ENCODE data around the gene STX1A.

DNA sequence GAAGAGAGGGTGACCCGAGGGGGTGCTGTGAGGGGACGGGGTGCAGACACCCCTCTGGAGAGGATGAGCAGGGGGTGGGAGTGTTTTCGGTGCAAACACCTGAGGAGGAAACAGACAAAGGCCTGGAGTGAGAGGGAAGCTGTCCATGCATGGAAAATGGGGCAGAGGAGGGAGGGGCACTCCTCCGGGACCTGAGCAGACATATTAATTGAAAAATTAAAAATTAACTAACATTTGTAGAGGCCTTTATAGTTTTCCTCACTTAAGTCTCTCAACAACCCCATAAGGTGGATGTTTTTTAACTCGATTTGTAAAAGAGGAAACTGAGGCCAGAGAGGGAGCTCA is 50.6 kb downstream of the STX1A start:
- TF ChIP-seq, protein P1, sequence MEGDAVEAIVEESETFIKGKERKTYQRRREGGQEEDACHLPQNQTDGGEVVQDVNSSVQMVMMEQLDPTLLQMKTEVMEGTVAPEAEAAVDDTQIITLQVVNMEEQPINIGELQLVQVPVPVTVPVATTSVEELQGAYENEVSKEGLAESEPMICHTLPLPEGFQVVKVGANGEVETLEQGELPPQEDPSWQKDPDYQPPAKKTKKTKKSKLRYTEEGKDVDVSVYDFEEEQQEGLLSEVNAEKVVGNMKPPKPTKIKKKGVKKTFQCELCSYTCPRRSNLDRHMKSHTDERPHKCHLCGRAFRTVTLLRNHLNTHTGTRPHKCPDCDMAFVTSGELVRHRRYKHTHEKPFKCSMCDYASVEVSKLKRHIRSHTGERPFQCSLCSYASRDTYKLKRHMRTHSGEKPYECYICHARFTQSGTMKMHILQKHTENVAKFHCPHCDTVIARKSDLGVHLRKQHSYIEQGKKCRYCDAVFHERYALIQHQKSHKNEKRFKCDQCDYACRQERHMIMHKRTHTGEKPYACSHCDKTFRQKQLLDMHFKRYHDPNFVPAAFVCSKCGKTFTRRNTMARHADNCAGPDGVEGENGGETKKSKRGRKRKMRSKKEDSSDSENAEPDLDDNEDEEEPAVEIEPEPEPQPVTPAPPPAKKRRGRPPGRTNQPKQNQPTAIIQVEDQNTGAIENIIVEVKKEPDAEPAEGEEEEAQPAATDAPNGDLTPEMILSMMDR (IDR thresholded peaks at IDR 0.05), result no peak
- TF ChIP-seq POLR2A (IDR thresholded peaks at IDR 0.05) (no peak), EP300 (IDR thresholded peaks at IDR 0.05) (no peak)

Data from tibial nerve (tissue), 4 donors.